Measurements from ENCODE around the gene RNFT1.
"Not testable (repeated sequence)": the region's sequence is repeated elsewhere in the genome, so short reads cannot be mapped to it uniquely, and the experiment has no call there.

The RNFT1 gene

GRCh38 chr17:59930121-59930520 is 34.4 kb downstream of the RNFT1 start:
- DNase-seq (ENCODE audit: low read depth in 3 of 3): not testable (repeated sequence)

GRCh38 chr17:59920637-59921036 is 43.9 kb downstream of the RNFT1 start:
- DNase-seq (ENCODE audit: low read depth in 3 of 3): not testable (repeated sequence)

- DNase-seq (ENCODE audit: low read depth in 3 of 3): no peak
Observed at GRCh38 chr17:59916446-59916845, 48.1 kb downstream of the RNFT1 start.

GRCh38 chr17:59914274-59914854 is 50.2 kb downstream of the RNFT1 start:
- no peak for DNase-seq (ENCODE audit: low read depth in 3 of 3)

GRCh38 chr17:59907467-59907866 is 57.1 kb downstream of the RNFT1 start:
- no peak for DNase-seq (ENCODE audit: low read depth in 3 of 3)

- DNase-seq (ENCODE audit: low read depth in 3 of 3): no peak
Observed at GRCh38 chr17:59903455-59903854, 61.1 kb downstream of the RNFT1 start.
